ENCODE measurements around the gene JMJD1C. TPM values are rescaled to one million over a fixed set of nuclear protein-coding genes. Genes with fewer than 3 reads are reported as not detected.
A peak's percentile ranks its signal among the peaks of the same experiment; 100 is the strongest.

The JMJD1C gene
- total RNA-seq, 1 donor from 2014 or later = 105 TPM

DNA sequence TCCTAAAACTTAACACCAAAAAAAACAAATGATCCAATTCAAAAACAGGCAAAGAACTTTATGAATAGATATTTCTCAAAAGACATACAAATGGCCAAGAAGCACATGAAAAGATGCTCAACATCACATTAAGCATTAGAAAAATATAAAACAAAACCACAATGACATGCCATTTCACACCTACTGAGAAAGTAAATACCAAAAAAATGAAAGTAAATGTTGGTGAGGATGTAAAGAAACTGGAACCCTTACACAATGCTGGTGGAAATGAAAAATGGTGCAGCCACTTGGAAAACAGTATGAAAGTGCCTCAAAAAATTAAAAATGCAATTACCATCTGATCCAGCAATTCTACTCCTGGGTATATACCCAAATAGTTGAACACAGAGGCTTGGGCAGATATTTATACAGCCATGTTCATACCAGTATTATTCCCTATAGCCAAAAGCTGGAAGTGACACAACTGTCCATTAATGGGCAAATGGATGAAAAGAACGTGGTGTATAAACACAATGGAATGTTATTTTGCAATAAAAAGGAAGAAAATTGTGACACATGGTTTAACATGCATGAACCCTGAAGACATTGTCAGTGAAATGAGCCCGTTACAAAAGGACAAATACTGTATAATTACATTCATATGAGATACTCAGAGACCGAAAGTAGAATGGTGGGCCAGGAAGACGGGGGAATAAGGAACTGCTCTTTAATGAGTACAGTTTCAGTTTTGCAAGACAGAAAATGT, 89.0 kb downstream of the JMJD1C start:
- Histone ChIP-seq H3K27me3 (no peaks in the 10 kb centered on the region), H3K4me1 (peaks cover 29% of the 10 kb centered on the region), H3K36me3 (no peaks in the 10 kb centered on the region), H3K9me3 (no peaks in the 10 kb centered on the region), H3K27ac (no peak overlapping the region), H3K4me3 (peak overlapping the region in 1 of 2 donors; percentile 9)
- TF ChIP-seq, protein P1, sequence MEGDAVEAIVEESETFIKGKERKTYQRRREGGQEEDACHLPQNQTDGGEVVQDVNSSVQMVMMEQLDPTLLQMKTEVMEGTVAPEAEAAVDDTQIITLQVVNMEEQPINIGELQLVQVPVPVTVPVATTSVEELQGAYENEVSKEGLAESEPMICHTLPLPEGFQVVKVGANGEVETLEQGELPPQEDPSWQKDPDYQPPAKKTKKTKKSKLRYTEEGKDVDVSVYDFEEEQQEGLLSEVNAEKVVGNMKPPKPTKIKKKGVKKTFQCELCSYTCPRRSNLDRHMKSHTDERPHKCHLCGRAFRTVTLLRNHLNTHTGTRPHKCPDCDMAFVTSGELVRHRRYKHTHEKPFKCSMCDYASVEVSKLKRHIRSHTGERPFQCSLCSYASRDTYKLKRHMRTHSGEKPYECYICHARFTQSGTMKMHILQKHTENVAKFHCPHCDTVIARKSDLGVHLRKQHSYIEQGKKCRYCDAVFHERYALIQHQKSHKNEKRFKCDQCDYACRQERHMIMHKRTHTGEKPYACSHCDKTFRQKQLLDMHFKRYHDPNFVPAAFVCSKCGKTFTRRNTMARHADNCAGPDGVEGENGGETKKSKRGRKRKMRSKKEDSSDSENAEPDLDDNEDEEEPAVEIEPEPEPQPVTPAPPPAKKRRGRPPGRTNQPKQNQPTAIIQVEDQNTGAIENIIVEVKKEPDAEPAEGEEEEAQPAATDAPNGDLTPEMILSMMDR (IDR thresholded peaks at IDR 0.05) = no peak
- TF ChIP-seq POLR2A (IDR thresholded peaks at IDR 0.05) = no peak
- no peak for DNase-seq (ENCODE audit: extremely low spot score in 2 of 2)
- intact Hi-C loops (cut with DNase I) = no loop called here

GRCh38 chr10:63375859-63376258, 89.9 kb downstream of the JMJD1C start:
- intact Hi-C loops (cut with DNase I) = no loop called here
- TF ChIP-seq POLR2AphosphoS5 (IDR thresholded peaks at IDR 0.05; ENCODE audit: insufficient read depth in 1 of 2, low read depth in 1 of 2) (no peak), POLR2A (IDR thresholded peaks at IDR 0.05) (no peak)
- TF ChIP-seq, protein P1 (IDR thresholded peaks at IDR 0.05) = no peak

DNA sequence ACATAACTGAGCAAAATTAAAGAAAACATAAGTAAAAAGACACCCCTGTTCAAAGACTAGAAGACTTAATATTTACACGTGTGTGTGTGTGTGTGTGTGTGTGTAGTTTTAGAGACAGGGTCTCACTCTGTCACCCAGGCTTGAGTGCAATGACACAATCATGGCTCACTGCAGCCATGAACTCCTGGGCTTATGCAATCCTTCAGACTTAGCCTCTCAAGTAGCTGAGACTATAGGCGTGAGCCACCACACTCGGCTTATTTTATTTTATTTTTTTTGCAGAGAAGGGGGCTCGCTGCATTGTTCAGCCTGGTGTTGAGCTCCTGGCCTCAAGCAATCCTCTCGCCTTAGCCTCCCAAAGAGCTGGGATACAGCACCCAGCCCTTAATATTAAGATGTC, 90.3 kb downstream of the JMJD1C start:
- H3K27ac ChIP-seq = no peak overlapping the region
- TF ChIP-seq, protein P1 (IDR thresholded peaks at IDR 0.05) = no peak
- TF ChIP-seq POLR2AphosphoS5 (IDR thresholded peaks at IDR 0.05; ENCODE audit: insufficient read depth in 1 of 2, low read depth in 1 of 2) (no peak), POLR2A (IDR thresholded peaks at IDR 0.05) (no peak)
- intact Hi-C loops (cut with DNase I) = no loop called here

More at GRCh38 chr10:63375859-63376258, 89.9 kb downstream of the JMJD1C start:
- Histone ChIP-seq H3K27me3 (no peaks in the 10 kb centered on the region), H3K4me1 (peaks cover 29% of the 10 kb centered on the region), H3K4me3 (no peak overlapping the region), H3K9me3 (no peaks in the 10 kb centered on the region), H3K27ac (no peak overlapping the region), H3K36me3 (no peaks in the 10 kb centered on the region)
- no peak for DNase-seq (ENCODE audit: extremely low spot score in 2 of 2)

GRCh38 chr10:63374991-63375390, 90.8 kb downstream of the JMJD1C start:
- intact Hi-C loops (cut with DNase I) = no loop called here
- H3K36me3 ChIP-seq = no peaks in the 10 kb centered on the region
- H3K27me3 ChIP-seq = no peaks in the 10 kb centered on the region
- H3K4me3 ChIP-seq = no peak overlapping the region
- H3K27ac ChIP-seq = no peak overlapping the region
- peaks cover 29% of the 10 kb centered on the region for H3K4me1 ChIP-seq
- TF ChIP-seq, protein P1 (IDR thresholded peaks at IDR 0.05) = no peak
- TF ChIP-seq POLR2A (IDR thresholded peaks at IDR 0.05) = no peak
- TF ChIP-seq POLR2AphosphoS5 (IDR thresholded peaks at IDR 0.05; ENCODE audit: insufficient read depth in 1 of 2, low read depth in 1 of 2) = no peak
- no peak for DNase-seq (ENCODE audit: extremely low spot score in 2 of 2)
- no peaks in the 10 kb centered on the region for H3K9me3 ChIP-seq

More for the DNA sequence above, 90.3 kb downstream of the JMJD1C start:
- H3K4me1 ChIP-seq = peaks cover 29% of the 10 kb centered on the region
- no peaks in the 10 kb centered on the region for H3K27me3 ChIP-seq
- no peaks in the 10 kb centered on the region for H3K36me3 ChIP-seq
- H3K9me3 ChIP-seq = no peaks in the 10 kb centered on the region
- H3K4me3 ChIP-seq = no peak overlapping the region
- no peak for DNase-seq (ENCODE audit: extremely low spot score in 2 of 2)

GRCh38 chr10:63373176-63373575, 92.6 kb downstream of the JMJD1C start:
- Histone ChIP-seq H3K4me1 (peaks cover 23% of the 10 kb centered on the region), H3K4me3 (no peak overlapping the region), H3K36me3 (no peaks in the 10 kb centered on the region), H3K9me3 (no peaks in the 10 kb centered on the region), H3K27ac (no peak overlapping the region), H3K27me3 (no peaks in the 10 kb centered on the region)
- TF ChIP-seq, protein P1 (IDR thresholded peaks at IDR 0.05) = no peak
- TF ChIP-seq POLR2A (IDR thresholded peaks at IDR 0.05) (no peak), POLR2AphosphoS5 (IDR thresholded peaks at IDR 0.05; ENCODE audit: insufficient read depth in 1 of 2, low read depth in 1 of 2) (no peak)
- DNase-seq (ENCODE audit: extremely low spot score in 2 of 2) = no peak
- intact Hi-C loops (cut with DNase I) = no loop called here
